Neural cell (in vitro differentiated cells): Measurements from ENCODE around the gene HOXB4. TPM values are rescaled to one million over a fixed set of nuclear protein-coding genes. Genes with fewer than 3 reads are reported as not detected.

ENCODE experiments used
- H2AFZ ChIP-seq: fragments of 200-600, 300-800 bp; sonication (generic), shearing (Covaris generic); 2 replicates; pipeline ENCODE4 v1.6.0; 2014; ENCODE audit warnings: low read depth, mild to moderate bottlenecking, antibody characterized with exemption, low read length, moderate library complexity
- H3F3A ChIP-seq: fragments of 200-600 bp; shearing (Covaris generic); 2 replicates; pipeline ENCODE4 v1.6.1; 2016; ENCODE audit warnings: mild to moderate bottlenecking, moderate library complexity, mixed read lengths, antibody characterized with exemption, low read length; ENCODE audit not compliant: insufficient read depth, poor library complexity, severe bottlenecking
- H3K27ac ChIP-seq: fragments of 200-600, 300-800 bp; sonication (generic), shearing (Covaris generic); 2 replicates; pipeline ENCODE4 v1.5.1; 2014; ENCODE audit warnings: mild to moderate bottlenecking, low read length, moderate library complexity
- H3K27me3 ChIP-seq: fragments of 300-800, 200-600 bp; sonication (generic), shearing (Covaris generic); 2 replicates; pipeline ENCODE4 v1.6.0; 2014; ENCODE audit warnings: mild to moderate bottlenecking, low read depth, low read length, moderate library complexity; ENCODE audit not compliant: insufficient read depth
- H3K36me3 ChIP-seq: fragments of 300-800, 200-600 bp; sonication (generic), shearing (Covaris generic); 2 replicates; pipeline ENCODE4 v1.5.1; 2014; ENCODE audit warnings: mild to moderate bottlenecking, antibody characterized with exemption, low read length, moderate library complexity; ENCODE audit not compliant: insufficient read depth
- H3K4me2 ChIP-seq: fragments of 300-800, 200-600 bp; sonication (generic), shearing (Covaris generic); 2 replicates; pipeline ENCODE4 v1.6.0; 2014; ENCODE audit warnings: mild to moderate bottlenecking, low read length
- H3K4me3 ChIP-seq: fragments of 300-800, 200-600 bp; sonication (generic), shearing (Covaris generic); 2 replicates; pipeline ENCODE4 v1.5.1; 2014; ENCODE audit warnings: mild to moderate bottlenecking, low read length, moderate library complexity
- H3K79me2 ChIP-seq: fragments of 200-600 bp; shearing (Covaris generic); replicated peaks from 2 replicates; pipeline ENCODE4 v1.6.0; 2014; ENCODE audit warnings: mild to moderate bottlenecking, low read length, moderate library complexity; ENCODE audit not compliant: insufficient read depth
- H3K9ac ChIP-seq: fragments of 300-800, 200-600 bp; sonication (generic), shearing (Covaris generic); 2 replicates; pipeline ENCODE4 v1.6.1; 2016; ENCODE audit warnings: mild to moderate bottlenecking, low read length, mixed read lengths
- H3K9me2 ChIP-seq: fragments of 200-600 bp; shearing (Covaris generic); 2 replicates; pipeline ENCODE4 v1.6.1; 2016; ENCODE audit warnings: mild to moderate bottlenecking, low read length, mixed read lengths; ENCODE audit not compliant: insufficient read depth
- H3K9me3 ChIP-seq: fragments of 200-600, 300-800 bp; sonication (generic), shearing (Covaris generic); 2 replicates; pipeline ENCODE4 v1.6.1; 2016; ENCODE audit warnings: mild to moderate bottlenecking, mixed run types, low read length, moderate library complexity, mixed read lengths
- H4K20me1 ChIP-seq: fragments of 200-600 bp; shearing (Covaris generic); 2 replicates; pipeline ENCODE4 v1.6.1; 2016; ENCODE audit warnings: mild to moderate bottlenecking, mixed run types; ENCODE audit not compliant: insufficient read depth
- EP300 ChIP-seq: fragments of 450-650 bp; conservative IDR thresholded peaks from 2 replicates; pipeline ENCODE4 v1.6.1; 2014; ENCODE audit warnings: antibody characterized with exemption, mild to moderate bottlenecking, moderate library complexity; ENCODE audit not compliant: poor library complexity, severe bottlenecking
- EZH2 ChIP-seq: fragments of 200-600, 300-800 bp; shearing (Covaris generic), sonication (generic); IDR thresholded peaks from 2 replicates; pipeline ENCODE4 v1.6.1; 2014; ENCODE audit warnings: antibody characterized with exemption, low read length, borderline replicate concordance, mild to moderate bottlenecking; ENCODE audit not compliant: insufficient read depth, poor library complexity, severe bottlenecking
- MXI1 ChIP-seq: fragments of 450-650 bp; conservative IDR thresholded peaks from 2 replicates; pipeline ENCODE4 v1.6.1; 2014; ENCODE audit warnings: antibody characterized with exemption, mild to moderate bottlenecking; ENCODE audit not compliant: poor library complexity, severe bottlenecking
- POLR2AphosphoS5 ChIP-seq: IDR thresholded peaks from 2 replicates; pipeline ENCODE4 v1.6.1; 2012
- RAD21 ChIP-seq: fragments of 450-650 bp; conservative IDR thresholded peaks from 2 replicates; pipeline ENCODE4 v1.6.1; 2014; ENCODE audit warnings: antibody characterized with exemption, mild to moderate bottlenecking, moderate library complexity
- REST ChIP-seq: IDR thresholded peaks from 2 replicates; pipeline ENCODE4 v1.6.1; 2012; ENCODE audit warnings: borderline replicate concordance
- SMC3 ChIP-seq: fragments of 450-650 bp; conservative IDR thresholded peaks from 2 replicates; pipeline ENCODE4 v1.6.1; 2014; ENCODE audit warnings: antibody characterized with exemption, mild to moderate bottlenecking, moderate library complexity; ENCODE audit not compliant: poor library complexity
- TAF1 ChIP-seq: IDR thresholded peaks from 2 replicates; pipeline ENCODE4 v1.6.1; 2012; ENCODE audit warnings: low read depth
- polyA plus RNA-seq: library from polyadenylated mRNA; depleted of rRNA; stranded (reverse); fragments of >200 nt; gene quantifications from 2 replicates; pipeline ENCODE4 v1.2.3, GENCODE V29; 2014
- TF ChIP-seq, protein P1 (sequence below): fragments of 450-650 bp; IDR thresholded peaks from 2 replicates; pipeline ENCODE4 v1.5.1; 2014; ENCODE audit warnings: antibody characterized with exemption, mild to moderate bottlenecking, moderate library complexity; ENCODE audit not compliant: poor library complexity, severe bottlenecking

The HOXB4 gene
- polyA plus RNA-seq, 1 donor from 2014 or later: not detected

- H2AFZ ChIP-seq: no peak overlapping the region
- no peak overlapping the region for H3K9ac ChIP-seq
- H3K9me2 ChIP-seq: no peaks in the 10 kb centered on the region
- H3K27me3 ChIP-seq: peaks cover 99% of the 10 kb centered on the region
- TF ChIP-seq MXI1 (no peak), REST (no peak), TAF1 (no peak), RAD21 (no peak), EP300 (no peak), EZH2 (no peak), SMC3 (no peak), POLR2AphosphoS5 (no peak)
- TF ChIP-seq, protein P1, sequence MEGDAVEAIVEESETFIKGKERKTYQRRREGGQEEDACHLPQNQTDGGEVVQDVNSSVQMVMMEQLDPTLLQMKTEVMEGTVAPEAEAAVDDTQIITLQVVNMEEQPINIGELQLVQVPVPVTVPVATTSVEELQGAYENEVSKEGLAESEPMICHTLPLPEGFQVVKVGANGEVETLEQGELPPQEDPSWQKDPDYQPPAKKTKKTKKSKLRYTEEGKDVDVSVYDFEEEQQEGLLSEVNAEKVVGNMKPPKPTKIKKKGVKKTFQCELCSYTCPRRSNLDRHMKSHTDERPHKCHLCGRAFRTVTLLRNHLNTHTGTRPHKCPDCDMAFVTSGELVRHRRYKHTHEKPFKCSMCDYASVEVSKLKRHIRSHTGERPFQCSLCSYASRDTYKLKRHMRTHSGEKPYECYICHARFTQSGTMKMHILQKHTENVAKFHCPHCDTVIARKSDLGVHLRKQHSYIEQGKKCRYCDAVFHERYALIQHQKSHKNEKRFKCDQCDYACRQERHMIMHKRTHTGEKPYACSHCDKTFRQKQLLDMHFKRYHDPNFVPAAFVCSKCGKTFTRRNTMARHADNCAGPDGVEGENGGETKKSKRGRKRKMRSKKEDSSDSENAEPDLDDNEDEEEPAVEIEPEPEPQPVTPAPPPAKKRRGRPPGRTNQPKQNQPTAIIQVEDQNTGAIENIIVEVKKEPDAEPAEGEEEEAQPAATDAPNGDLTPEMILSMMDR: no peak
- no peaks in the 10 kb centered on the region for H4K20me1 ChIP-seq
- no peaks in the 10 kb centered on the region for H3K36me3 ChIP-seq
- H3K79me2 ChIP-seq: no peaks in the 10 kb centered on the region
- H3F3A ChIP-seq: no peaks in the 10 kb centered on the region
- no peak overlapping the region for H3K27ac ChIP-seq
- H3K4me2 ChIP-seq: no peak overlapping the region
- H3K4me3 ChIP-seq: no peak overlapping the region
- peaks cover 31% of the 10 kb centered on the region for H3K9me3 ChIP-seq
Measured at GRCh38 chr17:48603959-48604769, 26.0 kb upstream of the HOXB4 start.

GRCh38 chr17:48601539-48602425, 23.6 kb upstream of the HOXB4 start:
- Histone ChIP-seq H2AFZ (no peak overlapping the region), H3K27ac (no peak overlapping the region), H3K4me2 (no peak overlapping the region), H3K9me3 (peaks cover 27% of the 10 kb centered on the region), H3K9ac (no peak overlapping the region), H3K36me3 (no peaks in the 10 kb centered on the region), H3K4me3 (no peak overlapping the region), H3K79me2 (no peaks in the 10 kb centered on the region), H3K27me3 (peaks cover 100% of the 10 kb centered on the region), H3F3A (no peaks in the 10 kb centered on the region), H3K9me2 (no peaks in the 10 kb centered on the region), H4K20me1 (no peaks in the 10 kb centered on the region)
- no peak for TF ChIP-seq EP300
- TF ChIP-seq, protein P1: no peak
- TF ChIP-seq SMC3: no peak
- no peak for TF ChIP-seq POLR2AphosphoS5
- no peak for TF ChIP-seq TAF1
- TF ChIP-seq MXI1: no peak
- no peak for TF ChIP-seq EZH2
- no peak for TF ChIP-seq REST
- TF ChIP-seq RAD21: no peak
